CD14-positive monocyte (primary cell): ENCODE data around the gene CLDN3. TPM values are rescaled to one million over a fixed set of nuclear protein-coding genes. Genes with fewer than 3 reads are reported as not detected.

Source experiments
- DNase-seq, 3 donors: peaks; one replicate each; pipeline ENCODE4 v3.0.0-alpha.2; 2011 to 2022
- H2AFZ ChIP-seq: 2 replicates; pipeline ENCODE4 v1.6.0; 2012; ENCODE audit warnings: mild to moderate bottlenecking, low read depth, low read length, inconsistent platforms; ENCODE audit not compliant: insufficient read depth, poor library complexity, severe bottlenecking
- H3K27ac ChIP-seq, 2 donors: 1 replicate in 1 of 2; 2 replicates in 1 of 2; pipeline ENCODE4 v1.5.1; 2012 to 2013; ENCODE audit warnings: low read length in 2 of 2, control low read depth in 1 of 2, inconsistent platforms in 1 of 2, low read depth in 1 of 2, mild to moderate bottlenecking in 1 of 2
- H3K27me3 ChIP-seq, 2 donors: one replicate each; pipeline versions ENCODE4 v1.6.0 to v1.6.1; 2011 to 2013; ENCODE audit warnings: low read length in 2 of 2; ENCODE audit not compliant: control insufficient read depth in 2 of 2, insufficient read depth in 2 of 2
- H3K36me3 ChIP-seq, 2 donors: replicated peaks in 1 of 2; 1 replicate in 1 of 2; 2 replicates in 1 of 2; pipeline versions ENCODE4 v1.5.1 to v1.6.1; 2012 to 2013; ENCODE audit warnings: low read length in 2 of 2, control low read depth in 1 of 2, inconsistent platforms in 1 of 2, mild to moderate bottlenecking in 1 of 2; ENCODE audit not compliant: insufficient read depth in 2 of 2, control insufficient read depth in 1 of 2
- H3K4me1 ChIP-seq, 2 donors: 1 replicate in 1 of 2; 2 replicates in 1 of 2; pipeline versions ENCODE4 v1.5.1 to v1.6.1; 2012 to 2013; ENCODE audit warnings: low read length in 2 of 2, control low read depth in 1 of 2, inconsistent platforms in 1 of 2, mild to moderate bottlenecking in 1 of 2, moderate library complexity in 1 of 2; ENCODE audit not compliant: insufficient read depth in 2 of 2, control insufficient read depth in 1 of 2
- H3K4me2 ChIP-seq: replicated peaks from 2 replicates; pipeline ENCODE3; 2012; ENCODE audit warnings: low read length, moderate library complexity, mild to moderate bottlenecking; ENCODE audit not compliant: poor library complexity, severe bottlenecking; ENCODE audit errors: extremely low read depth
- H3K4me3 ChIP-seq, 3 experiments: fragments of 200-600 bp in 1 of 3; sonication (generic) in 1 of 3; replicated peaks in 1 of 3; 1 replicate in 2 of 3; 2 replicates in 1 of 3; pipeline ENCODE4 v1.5.1; 2011 to 2013; ENCODE audit warnings: low read length in 3 of 3, mild to moderate bottlenecking in 3 of 3, control low read depth in 2 of 3, low read depth in 2 of 3, inconsistent platforms in 1 of 3, moderate library complexity in 1 of 3
- H3K79me2 ChIP-seq: 2 replicates; pipeline ENCODE4 v1.6.0; 2012; ENCODE audit warnings: mild to moderate bottlenecking, control low read depth, inconsistent platforms, low read length, moderate library complexity; ENCODE audit not compliant: insufficient read depth
- H3K9ac ChIP-seq: 2 replicates; pipeline ENCODE4 v1.6.0; 2017; ENCODE audit warnings: low read length, mild to moderate bottlenecking; ENCODE audit not compliant: insufficient read depth, poor library complexity, severe bottlenecking
- H3K9me3 ChIP-seq, 2 donors: replicated peaks in 1 of 2; 1 replicate in 1 of 2; 2 replicates in 1 of 2; pipeline versions ENCODE4 v1.5.1 to v1.6.1; 2012 to 2013; ENCODE audit warnings: low read length in 2 of 2, control low read depth in 1 of 2; ENCODE audit not compliant: control insufficient read depth in 1 of 2, insufficient read depth in 1 of 2
- H4K20me1 ChIP-seq: 2 replicates; pipeline ENCODE4 v1.6.0; 2012; ENCODE audit warnings: mild to moderate bottlenecking, low read length, control low read depth, moderate library complexity; ENCODE audit not compliant: insufficient read depth
- H3K27ac Mint-ChIP-seq, 7 donors: one replicate each; pipeline ENCODE4 v1.8.0; 2020; ENCODE audit warnings: mild to moderate bottlenecking in 7 of 7, mixed read lengths in 7 of 7, moderate library complexity in 6 of 7, inconsistent platforms in 2 of 7
- H3K27me3 Mint-ChIP-seq, 3 donors: one replicate each; pipeline ENCODE4 v1.8.0; 2021 to 2022; ENCODE audit warnings: low read depth in 3 of 3, mild to moderate bottlenecking in 3 of 3, mixed read lengths in 3 of 3, moderate library complexity in 3 of 3, inconsistent platforms in 1 of 3
- H3K36me3 Mint-ChIP-seq, 2 donors: one replicate each; pipeline ENCODE4 v1.8.0; 2020; ENCODE audit warnings: mixed read lengths in 2 of 2, inconsistent platforms in 1 of 2, mild to moderate bottlenecking in 1 of 2
- H3K4me1 Mint-ChIP-seq: one replicate; pipeline ENCODE4 v1.8.0; 2020; ENCODE audit warnings: mild to moderate bottlenecking, mixed read lengths
- H3K4me3 Mint-ChIP-seq, 2 donors: one replicate each; pipeline ENCODE4 v1.8.0; 2020; ENCODE audit warnings: mild to moderate bottlenecking in 2 of 2, mixed read lengths in 2 of 2, moderate library complexity in 1 of 2
- H3K9me3 Mint-ChIP-seq, 7 donors: one replicate each; pipeline ENCODE4 v1.8.0; 2020 to 2022; ENCODE audit warnings: mixed read lengths in 7 of 7, mild to moderate bottlenecking in 6 of 7, moderate library complexity in 6 of 7, inconsistent platforms in 2 of 7
- CTCF ChIP-seq: fragments of 200-600 bp; IDR thresholded peaks from one replicate; pipeline ENCODE4 v1.8.0; 2022; ENCODE audit warnings: antibody characterized with exemption, mild to moderate bottlenecking
- WGBS: methylation state at CpG from one replicate; pipeline ENCODE4 v1.1.5; 2013; ENCODE audit warnings: missing lambda C conversion rate; ENCODE audit not compliant: insufficient coverage; 5-methylcytosine and 5-hydroxymethylcytosine counted together
- intact Hi-C, 2 donors: fragments of 100-400 bp; cut with micrococcal nuclease; formaldehyde crosslinking; loops; one replicate each; pipeline versions ENCODE4 v1.15.0 to v1.15.1; 2023
- polyA plus RNA-seq, 3 donors: library from polyadenylated mRNA; depleted of rRNA in 1 of 3; unstranded in 2 of 3; stranded (reverse) in 1 of 3; fragments of 300-500 nt in 2 of 3; fragments of >200 nt in 1 of 3; fragmentation: Illumina TruSeq in 2 of 3; gene quantifications; 1 replicate in 2 of 3; 2 replicates in 1 of 3; pipeline ENCODE4 v1.2.3, GENCODE V29; 2012 to 2021

CLDN3 gene
- polyA plus RNA-seq, 3 donors, result not detected

DNA sequence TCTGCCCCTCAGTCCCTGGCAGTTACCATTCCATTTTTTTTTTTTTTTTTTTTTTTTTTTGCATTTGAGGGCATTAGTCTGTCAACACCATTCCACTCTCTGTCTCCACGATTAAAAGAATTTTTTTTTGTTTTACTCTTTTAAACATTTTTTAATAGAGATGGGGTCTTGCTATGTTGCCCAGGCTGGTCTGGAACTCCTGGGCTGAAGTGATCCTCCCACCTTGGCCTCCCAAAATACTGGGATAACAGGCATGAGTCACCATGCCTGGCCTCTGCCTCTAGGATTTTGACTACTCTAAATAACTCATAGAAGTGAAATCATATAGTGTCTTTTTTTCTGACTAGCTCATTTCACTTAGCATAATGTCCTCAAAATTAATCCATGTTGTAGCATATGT, 16.5 kb upstream of the CLDN3 start:
- Mint-ChIP-seq H3K4me3 (no peak overlapping the region), H3K27ac (no peak overlapping the region), H3K36me3 (no peaks in the 10 kb centered on the region), H3K27me3 (peaks cover 2 to 9% (median 6%) of the 10 kb centered on the region in 3 donors), H3K4me1 (no peaks in the 10 kb centered on the region), H3K9me3 (peaks cover 1 to 21% (median 17%) of the 10 kb centered on the region in 7 donors)
- intact Hi-C loops, result no loop called here
- Histone ChIP-seq H3K4me3 (no peak overlapping the region), H3K4me2 (no peak overlapping the region), H3K9ac (no peak overlapping the region), H2AFZ (no peak overlapping the region), H3K4me1 (no peaks in the 10 kb centered on the region), H3K9me3 (peaks cover 0 to 4% of the 10 kb centered on the region in 2 donors), H3K27ac (no peak overlapping the region), H3K79me2 (no peaks in the 10 kb centered on the region), H3K27me3 (no peaks in the 10 kb centered on the region), H4K20me1 (no peaks in the 10 kb centered on the region), H3K36me3 (no peaks in the 10 kb centered on the region)
- no peak for DNase-seq
- no peak for TF ChIP-seq CTCF
- no CpG with 5 or more reads among the region's 1 CpG for WGBS

GRCh38 chr7:73779517-73779916, 9.4 kb upstream of the CLDN3 start:
- H3K9me3 Mint-ChIP-seq, result peaks cover 2 to 14% (median 5%) of the 10 kb centered on the region in 7 donors
- no peak overlapping the region for H3K4me3 Mint-ChIP-seq
- intact Hi-C loops, result loop anchor here in 1 of 2 donors (10.0 kb wide), 2 partner anchors 45 to 265 kb away; no protein-coding TSS in a partner anchor
- Histone ChIP-seq H3K79me2 (no peaks in the 10 kb centered on the region), H3K36me3 (no peaks in the 10 kb centered on the region), H3K4me1 (no peaks in the 10 kb centered on the region), H3K4me2 (no peak overlapping the region), H3K9me3 (no peaks in the 10 kb centered on the region), H3K4me3 (no peak overlapping the region), H3K27me3 (no peaks in the 10 kb centered on the region), H4K20me1 (no peaks in the 10 kb centered on the region), H2AFZ (no peak overlapping the region), H3K27ac (no peak overlapping the region), H3K9ac (no peak overlapping the region)
- TF ChIP-seq CTCF, result no peak
- WGBS, result no CpG with 5 or more reads among the region's 1 CpG
- H3K4me1 Mint-ChIP-seq, result no peaks in the 10 kb centered on the region
- H3K27me3 Mint-ChIP-seq, result peaks cover 8 to 17% (median 14%) of the 10 kb centered on the region in 3 donors
- no peak for DNase-seq
- H3K27ac Mint-ChIP-seq, result no peak overlapping the region
- H3K36me3 Mint-ChIP-seq, result no peaks in the 10 kb centered on the region
